Measurements from ENCODE around the gene GRIK3.

The GRIK3 gene

GRCh38 chr1:36942148-36942547 lies 92.2 kb downstream of the GRIK3 start:
- no peak overlapping the region for H3K4me3 ChIP-seq (ENCODE audit: low read depth, low read length)
- DNase-seq (ENCODE audit: low read depth) = no peak
- in situ Hi-C loops (cut with HindIII; ENCODE audit: low sequenced_read_pairs) = no loop called here
- TF ChIP-seq, protein P1, sequence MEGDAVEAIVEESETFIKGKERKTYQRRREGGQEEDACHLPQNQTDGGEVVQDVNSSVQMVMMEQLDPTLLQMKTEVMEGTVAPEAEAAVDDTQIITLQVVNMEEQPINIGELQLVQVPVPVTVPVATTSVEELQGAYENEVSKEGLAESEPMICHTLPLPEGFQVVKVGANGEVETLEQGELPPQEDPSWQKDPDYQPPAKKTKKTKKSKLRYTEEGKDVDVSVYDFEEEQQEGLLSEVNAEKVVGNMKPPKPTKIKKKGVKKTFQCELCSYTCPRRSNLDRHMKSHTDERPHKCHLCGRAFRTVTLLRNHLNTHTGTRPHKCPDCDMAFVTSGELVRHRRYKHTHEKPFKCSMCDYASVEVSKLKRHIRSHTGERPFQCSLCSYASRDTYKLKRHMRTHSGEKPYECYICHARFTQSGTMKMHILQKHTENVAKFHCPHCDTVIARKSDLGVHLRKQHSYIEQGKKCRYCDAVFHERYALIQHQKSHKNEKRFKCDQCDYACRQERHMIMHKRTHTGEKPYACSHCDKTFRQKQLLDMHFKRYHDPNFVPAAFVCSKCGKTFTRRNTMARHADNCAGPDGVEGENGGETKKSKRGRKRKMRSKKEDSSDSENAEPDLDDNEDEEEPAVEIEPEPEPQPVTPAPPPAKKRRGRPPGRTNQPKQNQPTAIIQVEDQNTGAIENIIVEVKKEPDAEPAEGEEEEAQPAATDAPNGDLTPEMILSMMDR (IDR thresholded peaks at IDR 0.05; ENCODE audit: low read depth, low read length, missing control alignments) = no peak

DNA sequence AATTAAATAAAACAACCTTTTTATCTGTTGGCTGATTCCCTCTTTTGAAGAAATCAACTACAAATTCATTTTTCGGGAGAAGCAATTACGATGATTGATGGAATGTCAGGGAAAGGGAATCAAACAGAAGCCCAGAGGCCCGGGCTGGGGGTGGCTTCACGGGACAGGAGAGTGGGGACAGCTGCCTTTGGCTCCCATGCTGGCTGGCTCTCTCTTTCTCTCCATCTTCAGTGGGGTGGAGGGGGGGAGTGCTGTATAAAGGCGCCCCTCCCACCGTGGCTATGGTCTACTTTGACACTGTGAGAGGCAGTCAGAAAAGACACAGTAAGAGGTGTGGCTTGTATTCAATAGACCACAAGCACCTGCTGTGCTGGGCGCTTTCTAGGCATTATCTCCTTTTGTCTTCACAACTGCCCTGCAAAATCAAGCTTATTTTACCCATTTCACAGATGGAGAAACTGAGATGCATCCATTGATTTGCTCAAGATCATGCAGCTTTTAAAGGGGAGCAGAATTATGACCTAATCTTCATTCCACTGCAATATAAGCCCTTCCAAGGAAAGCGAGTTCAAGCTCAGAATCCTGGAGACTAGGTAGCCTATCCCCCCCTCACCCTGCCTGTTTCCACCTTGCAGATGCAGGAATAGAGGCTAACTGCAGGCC lies 92.9 kb downstream of the GRIK3 start:
- in situ Hi-C loops (cut with HindIII; ENCODE audit: low sequenced_read_pairs) = no loop called here
- H3K4me3 ChIP-seq (ENCODE audit: low read depth, low read length) = no peak overlapping the region
- DNase-seq (ENCODE audit: low read depth) = no peak
- TF ChIP-seq, protein P1 (IDR thresholded peaks at IDR 0.05; ENCODE audit: low read depth, low read length, missing control alignments) = no peak

- no peak overlapping the region for H3K4me3 ChIP-seq (ENCODE audit: low read depth, low read length)
- TF ChIP-seq, protein P1 (IDR thresholded peaks at IDR 0.05; ENCODE audit: low read depth, low read length, missing control alignments) = no peak
- DNase-seq (ENCODE audit: low read depth) = no peak
- in situ Hi-C loops (cut with HindIII; ENCODE audit: low sequenced_read_pairs) = no loop called here
Observed at GRCh38 chr1:36938819-36939218, 95.5 kb downstream of the GRIK3 start.

DNA sequence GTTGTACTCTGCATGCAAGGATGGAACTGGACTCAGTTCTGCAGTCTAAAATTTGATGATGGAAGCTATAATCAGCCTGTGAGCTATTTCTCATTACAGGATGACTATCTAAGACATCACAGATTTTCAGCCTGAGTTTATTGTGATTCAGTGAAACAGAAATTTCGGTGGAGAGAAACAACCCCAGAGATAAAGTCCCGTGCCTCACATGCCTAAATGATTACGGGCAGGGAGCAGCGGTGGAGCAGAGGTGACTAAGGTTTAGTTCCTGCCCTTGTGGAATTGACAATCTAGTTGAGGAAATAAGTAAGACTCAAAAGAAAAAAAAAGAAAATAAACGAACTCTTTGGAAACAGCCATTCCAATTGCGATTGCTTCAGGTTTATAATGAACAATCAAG lies 96.9 kb downstream of the GRIK3 start:
- TF ChIP-seq, protein P1 (IDR thresholded peaks at IDR 0.05; ENCODE audit: low read depth, low read length, missing control alignments) = no peak
- in situ Hi-C loops (cut with HindIII; ENCODE audit: low sequenced_read_pairs) = no loop called here
- H3K4me3 ChIP-seq (ENCODE audit: low read depth, low read length) = no peak overlapping the region
- DNase-seq (ENCODE audit: low read depth) = no peak

DNA sequence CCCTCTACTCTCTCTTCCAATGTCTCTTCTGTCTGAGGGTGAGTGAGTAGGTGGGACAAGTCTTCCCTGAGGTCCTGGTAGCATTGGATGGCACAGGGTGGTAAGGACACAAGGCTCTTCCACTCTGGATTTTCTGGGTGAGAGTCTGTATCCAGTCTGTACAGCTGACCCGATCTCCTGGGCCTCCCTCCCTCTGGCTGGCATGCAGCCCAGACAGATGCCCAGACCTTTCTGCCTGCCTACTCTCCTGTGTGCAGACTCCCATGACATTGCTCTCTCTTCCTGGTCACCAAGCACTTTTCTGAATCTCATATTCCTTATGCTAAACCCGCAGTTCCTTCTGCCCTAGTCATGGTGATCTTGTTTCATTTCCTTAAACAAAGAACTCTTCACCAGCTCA lies 100.3 kb downstream of the GRIK3 start:
- TF ChIP-seq, protein P1 (IDR thresholded peaks at IDR 0.05; ENCODE audit: low read depth, low read length, missing control alignments) = no peak
- DNase-seq (ENCODE audit: low read depth) = no peak
- no peak overlapping the region for H3K4me3 ChIP-seq (ENCODE audit: low read depth, low read length)
- in situ Hi-C loops (cut with HindIII; ENCODE audit: low sequenced_read_pairs) = no loop called here

- in situ Hi-C loops (cut with HindIII; ENCODE audit: low sequenced_read_pairs) = no loop called here
- H3K4me3 ChIP-seq (ENCODE audit: low read depth, low read length) = no peak overlapping the region
- TF ChIP-seq, protein P1 (IDR thresholded peaks at IDR 0.05; ENCODE audit: low read depth, low read length, missing control alignments) = no peak
- DNase-seq (ENCODE audit: low read depth) = no peak
Observed at GRCh38 chr1:36927826-36928225, 106.5 kb downstream of the GRIK3 start.

All from astrocyte of the cerebellum (primary cell).